NCI-H226 (cell line): ENCODE measurements around the gene TFPI2.

Experiments used
- DNase-seq: peaks from one replicate; pipeline ENCODE4 v3.0.0-alpha.2; 2015

TFPI2 gene

DNA sequence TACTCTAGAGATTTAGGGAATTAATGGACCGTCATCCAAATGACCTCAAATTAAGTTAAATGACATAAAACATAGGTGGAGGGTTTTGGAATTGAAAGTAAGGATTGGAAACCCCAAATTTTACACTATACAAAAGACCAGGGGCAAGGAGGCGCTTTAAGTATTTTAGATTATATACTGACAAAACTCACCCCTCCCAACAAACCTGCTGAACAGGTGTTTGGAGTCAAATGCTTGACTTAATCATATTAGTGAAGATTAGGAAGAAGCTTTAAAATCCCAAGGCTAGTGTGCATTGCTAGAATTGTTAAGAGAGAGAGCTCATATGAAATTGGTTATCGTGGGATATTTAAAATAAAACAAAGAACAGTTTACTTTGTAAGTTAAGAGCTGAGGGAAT is 15.7 kb upstream of the TFPI2 start, which contains the start of gene GNGT1:
Gene GNGT1, plus strand, starts transcription at position 301 of the 400 bp plus-strand sequence. CDS start 180 bp downstream, outside the sequence.
- DNase-seq, result no peak

DNA sequence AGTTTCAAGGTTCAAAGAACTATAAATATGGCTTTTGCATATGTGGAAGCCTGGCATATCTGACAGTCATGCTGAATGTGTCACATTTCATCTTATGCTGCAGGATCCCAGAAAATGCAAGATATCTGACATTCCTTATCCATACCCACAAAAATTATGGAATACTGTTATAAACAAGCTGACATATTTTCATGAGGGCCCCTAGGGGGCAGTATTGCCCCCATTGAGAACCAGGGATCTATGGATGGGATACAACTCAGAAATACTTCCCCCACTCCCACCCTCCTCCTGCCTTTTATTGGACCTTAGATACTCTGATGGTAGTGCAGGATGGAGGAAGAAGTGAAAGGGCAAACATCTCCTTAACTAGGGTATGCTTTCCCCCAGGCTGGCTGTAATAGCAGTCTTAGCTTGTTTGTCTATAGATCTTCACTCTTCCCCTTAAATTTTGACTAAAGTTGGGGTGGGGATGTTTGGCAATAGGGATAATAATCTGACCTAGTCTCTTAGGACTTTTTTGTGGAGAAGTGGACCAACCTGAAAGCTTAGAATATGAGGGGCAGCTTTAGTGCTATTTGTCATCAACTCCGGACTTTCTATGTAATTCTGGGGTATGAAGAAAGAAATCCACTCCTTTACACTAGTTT is 12.3 kb upstream of the TFPI2 start:
- DNase-seq, result no peak

DNA sequence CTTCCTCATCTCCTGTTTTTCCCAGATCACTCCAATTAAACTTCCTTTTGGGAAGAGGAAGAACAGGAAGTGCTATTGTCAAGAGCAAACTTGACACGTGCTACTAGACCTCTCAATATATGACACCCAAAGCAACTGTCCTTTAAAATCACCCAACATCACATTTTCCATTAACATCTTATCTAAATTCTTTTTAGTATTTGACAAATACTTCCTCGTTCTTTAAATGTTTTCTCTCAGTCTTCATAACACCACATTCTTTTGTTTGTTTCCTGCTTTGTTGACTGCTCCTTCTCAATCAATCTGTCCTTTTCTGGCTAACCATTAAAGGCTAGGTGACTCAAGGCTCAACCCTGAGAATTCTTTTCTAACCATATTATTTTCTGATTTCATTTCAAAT is 7.1 kb upstream of the TFPI2 start:
- DNase-seq, result no peak

DNA sequence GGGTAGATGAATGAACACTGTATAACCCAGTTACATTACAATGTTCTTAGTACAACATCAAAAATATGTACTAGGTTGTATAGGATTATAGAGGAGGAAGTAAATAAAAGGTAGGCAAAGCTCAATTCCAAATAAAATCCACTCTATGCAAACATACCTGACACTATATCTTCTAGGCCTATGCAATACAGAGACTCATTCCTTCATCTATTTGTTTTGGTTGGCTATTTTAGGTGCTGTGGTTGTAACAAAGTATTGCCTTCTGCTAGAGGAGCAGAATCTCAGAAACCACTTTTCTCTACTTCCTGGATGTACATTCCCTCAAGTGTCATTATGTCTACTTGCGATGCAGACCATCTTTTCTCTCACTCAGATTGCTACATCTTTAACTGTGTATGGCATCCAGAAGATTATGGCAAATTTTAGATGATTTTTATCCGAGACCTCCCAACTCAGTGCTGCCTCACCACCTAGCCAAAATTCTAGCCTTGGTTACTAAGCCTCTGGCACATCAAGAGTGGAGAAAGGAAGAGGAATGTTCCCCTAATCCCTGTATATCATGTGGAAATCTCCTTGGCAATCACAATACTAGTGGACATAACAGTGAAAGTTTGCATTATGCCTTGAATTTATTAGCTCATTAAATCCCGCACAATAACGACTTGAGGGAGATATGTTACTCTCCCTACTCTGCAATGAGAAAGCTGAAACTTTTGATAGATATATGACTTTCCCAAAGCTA is 5.5 kb upstream of the TFPI2 start:
- no peak for DNase-seq

DNA sequence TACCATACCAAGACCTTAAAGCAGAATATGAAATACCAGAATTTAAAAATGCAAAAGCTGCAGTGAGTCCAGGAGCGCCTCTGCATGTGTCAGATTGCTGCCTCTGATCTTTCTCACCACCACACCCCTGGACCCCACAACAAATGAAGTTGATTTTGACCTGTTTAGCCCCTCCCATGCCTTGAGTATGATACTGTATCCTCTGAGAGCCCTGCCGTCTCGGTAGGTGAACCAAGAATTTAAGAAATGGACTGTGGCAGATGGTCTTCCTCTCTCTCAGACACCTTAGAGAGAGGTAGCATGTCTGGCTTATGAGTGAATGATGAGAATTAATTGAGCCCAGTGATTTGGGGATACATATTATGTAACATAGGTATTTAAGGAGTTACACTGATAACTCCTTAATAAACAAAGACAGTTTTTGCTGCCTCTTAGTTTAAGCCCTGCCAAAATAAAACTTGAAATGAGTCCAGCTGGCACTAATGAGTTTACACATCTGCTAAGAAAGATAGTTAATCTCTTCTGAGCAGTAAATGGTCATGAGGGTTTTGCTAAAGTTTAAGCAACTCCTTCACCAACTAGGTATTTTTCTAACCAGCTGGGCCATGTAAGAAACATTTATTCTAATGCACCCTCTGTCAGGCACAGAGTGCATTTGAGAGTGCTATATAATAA is 4.5 kb upstream of the TFPI2 start:
- DNase-seq, result no peak

DNA sequence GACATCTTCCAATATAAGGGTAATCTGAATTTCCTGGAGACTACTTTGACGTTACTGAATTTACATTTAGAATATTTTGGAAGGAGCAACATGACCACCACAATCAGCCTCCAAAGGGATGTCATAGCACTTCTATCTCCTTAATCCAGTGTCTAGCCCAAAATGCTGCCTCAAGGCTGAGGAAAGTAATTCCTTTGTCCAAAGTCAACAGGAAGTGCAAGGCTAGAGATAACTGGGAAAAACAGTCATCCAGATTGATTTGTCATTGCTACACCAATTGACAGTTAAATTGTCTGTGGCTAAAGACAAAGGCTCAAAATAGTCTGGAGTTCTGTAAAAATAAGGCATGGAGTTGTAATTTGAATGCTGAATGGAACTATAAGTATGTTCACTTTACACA is 3.9 kb upstream of the TFPI2 start:
- DNase-seq, result no peak

DNA sequence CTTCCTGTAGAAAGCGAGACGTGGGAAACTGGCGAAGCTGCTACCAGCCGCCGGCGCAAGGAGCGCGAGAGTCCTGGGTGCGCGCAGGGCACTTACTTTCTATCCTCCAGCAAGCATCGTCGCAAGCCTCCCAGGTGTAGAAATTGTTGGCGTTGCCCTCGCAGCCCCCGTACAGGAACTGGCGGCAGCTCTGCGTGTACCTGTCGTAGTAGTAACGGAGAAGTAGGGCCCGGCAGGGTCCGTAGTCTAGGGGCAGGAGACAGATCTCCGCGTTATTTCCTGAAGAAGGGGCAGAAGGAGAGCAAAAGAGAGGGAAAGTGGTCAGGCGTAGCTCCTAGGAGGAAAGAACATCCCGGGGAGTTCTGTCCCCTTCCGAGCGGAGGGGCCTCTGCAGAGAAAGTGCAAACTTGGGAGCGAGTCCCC is 501 bp downstream of the TFPI2 start:
- DNase-seq, result peak; percentile 33

DNA sequence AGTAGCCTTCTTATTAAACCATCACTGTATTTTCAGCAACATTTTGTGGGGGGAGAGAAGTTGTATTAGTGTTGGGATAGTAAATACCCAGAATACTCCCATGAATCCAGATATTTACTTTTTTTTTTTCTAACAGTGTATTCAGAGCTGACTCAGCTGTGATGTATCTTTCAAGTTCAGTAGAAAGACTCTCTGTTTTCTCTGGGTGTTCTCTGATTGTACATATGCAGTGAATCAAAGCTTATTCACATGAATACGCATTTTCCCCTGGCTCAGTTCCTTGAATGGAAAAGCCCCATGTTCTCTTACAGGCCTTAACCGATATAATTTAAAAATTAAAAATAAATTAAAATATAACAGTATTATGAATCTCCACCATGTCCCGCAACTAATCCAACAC is 1.3 kb downstream of the TFPI2 start:
- DNase-seq, result peak; percentile 9

DNA sequence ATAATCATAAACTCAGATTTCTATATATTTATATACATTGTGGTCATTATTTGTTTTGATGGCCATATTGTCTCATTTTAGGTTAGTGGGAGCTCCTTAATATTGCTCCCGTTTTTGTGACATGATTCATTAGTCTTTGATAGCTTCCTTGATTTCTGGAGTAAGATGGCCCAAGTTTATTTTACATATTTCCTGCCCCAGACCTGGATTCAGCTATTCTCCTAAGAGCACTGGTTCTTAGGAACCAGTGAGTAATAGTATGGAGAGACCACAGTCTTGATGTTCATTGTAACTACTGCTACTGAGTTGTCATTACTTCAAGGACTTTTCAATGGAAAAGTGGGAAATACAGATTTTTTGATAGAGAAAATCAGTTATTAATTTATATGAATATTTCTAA is 6.0 kb downstream of the TFPI2 start:
- no peak for DNase-seq

DNA sequence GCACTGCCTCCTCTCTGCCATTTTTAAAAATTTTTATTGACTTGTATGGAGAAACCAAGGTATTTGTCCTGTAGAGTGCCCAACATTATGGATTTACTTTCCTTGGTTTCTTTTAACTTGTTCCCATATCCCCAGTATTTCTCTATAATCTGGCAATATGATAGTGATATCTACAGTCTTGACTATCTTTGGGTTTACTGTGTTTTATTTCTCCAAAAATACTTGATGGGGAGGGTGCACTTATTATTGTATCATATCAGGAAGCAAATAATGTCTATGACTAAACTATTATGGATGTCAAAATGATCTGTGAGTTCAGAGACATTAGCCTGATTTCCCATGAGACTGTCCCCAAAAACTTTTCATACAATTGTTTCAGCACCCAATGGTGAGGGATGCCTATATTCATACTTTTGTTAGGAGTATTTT is 6.6 kb downstream of the TFPI2 start:
- DNase-seq, result no peak

DNA sequence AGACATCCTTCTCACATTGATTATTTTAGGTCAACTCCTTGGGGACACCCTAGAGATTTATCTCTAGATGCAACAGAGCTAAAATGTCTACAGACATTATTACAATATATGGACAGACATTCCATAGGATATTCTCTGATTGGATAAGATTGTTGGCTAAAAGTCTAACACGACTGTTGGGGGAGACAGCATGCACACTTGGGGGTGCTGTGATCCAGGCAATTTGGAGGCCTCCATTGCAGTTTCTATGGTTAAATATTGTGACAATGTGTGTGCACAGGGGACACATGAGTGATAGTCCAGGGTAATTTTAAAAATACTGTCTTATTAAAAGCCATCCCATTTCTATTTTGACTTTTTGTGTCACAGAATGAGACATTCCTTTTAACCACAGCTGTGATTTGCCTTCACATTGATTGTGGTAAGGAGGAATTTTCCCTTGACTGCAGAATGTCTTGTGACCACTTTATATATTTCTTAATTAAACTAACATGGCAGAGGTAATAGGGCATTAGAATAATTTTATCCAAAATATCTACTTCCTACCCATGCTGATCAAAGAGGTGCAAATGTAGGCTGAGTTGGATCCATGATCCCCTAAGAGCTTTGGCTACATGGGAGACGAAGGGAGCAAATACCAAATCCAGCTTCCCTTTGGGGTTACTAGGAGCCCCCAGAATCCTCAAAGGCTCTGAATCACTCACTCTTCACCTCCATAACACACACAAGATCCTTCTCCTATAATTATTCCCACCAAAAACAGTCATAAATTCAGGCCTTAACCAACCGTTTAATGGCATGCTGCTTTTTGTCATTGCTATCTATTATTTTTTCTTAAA is 7.3 kb downstream of the TFPI2 start:
- DNase-seq, result no peak

DNA sequence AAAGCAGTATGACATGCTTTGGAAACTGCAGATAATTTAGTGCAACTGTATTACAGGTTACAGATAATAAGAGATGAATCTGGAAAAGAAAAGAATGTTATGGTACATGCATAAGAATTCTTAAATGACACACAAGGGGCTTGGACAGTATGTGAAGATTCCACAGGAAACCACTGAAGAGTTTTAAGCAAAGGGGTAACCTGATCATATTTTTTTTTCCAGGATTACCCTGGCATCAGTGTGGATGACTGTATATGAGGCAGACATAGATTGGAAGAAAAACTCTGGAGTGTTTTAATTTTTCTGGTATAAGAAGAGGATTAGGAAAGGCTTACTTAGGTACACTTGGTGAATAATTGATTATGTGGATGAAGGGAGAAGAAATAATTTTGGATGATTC is 8.1 kb downstream of the TFPI2 start:
- no peak for DNase-seq

DNA sequence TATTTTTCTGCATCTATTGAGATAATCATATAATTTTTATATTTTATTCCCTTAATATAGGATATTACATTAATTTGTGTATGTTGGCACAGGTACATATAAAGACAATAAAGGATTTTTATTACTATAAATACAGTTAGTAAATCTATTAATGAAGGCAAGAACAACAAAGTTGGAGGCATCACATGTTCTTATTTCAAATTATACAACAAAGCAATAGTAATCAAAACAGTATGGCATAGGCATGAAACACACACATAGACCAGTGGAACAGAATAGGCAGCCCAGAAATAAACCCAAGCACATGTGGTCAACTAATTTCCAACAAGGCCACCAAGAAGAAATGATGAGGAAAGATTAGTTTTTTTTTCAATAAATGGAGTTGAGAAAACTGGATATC is 11.2 kb downstream of the TFPI2 start:
- no peak for DNase-seq

DNA sequence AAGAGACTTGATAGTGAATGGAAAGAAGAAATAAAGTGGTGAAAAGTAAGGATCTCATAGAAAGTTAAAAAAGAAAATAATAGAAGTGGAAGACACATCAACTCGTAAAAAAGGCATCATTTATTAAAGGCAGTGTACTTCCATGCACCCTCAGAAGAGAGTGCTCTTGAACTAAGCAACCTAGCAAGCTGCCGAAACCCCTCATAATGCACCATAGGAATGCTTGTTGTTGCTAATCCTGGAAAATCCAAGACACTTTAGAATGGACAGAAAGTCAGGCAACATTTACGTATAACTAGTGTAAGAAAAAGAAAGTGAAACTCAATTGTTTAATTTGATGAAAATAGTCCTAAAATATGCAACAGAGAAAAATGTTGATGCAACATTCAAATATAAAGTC is 12.8 kb downstream of the TFPI2 start:
- DNase-seq, result no peak

DNA sequence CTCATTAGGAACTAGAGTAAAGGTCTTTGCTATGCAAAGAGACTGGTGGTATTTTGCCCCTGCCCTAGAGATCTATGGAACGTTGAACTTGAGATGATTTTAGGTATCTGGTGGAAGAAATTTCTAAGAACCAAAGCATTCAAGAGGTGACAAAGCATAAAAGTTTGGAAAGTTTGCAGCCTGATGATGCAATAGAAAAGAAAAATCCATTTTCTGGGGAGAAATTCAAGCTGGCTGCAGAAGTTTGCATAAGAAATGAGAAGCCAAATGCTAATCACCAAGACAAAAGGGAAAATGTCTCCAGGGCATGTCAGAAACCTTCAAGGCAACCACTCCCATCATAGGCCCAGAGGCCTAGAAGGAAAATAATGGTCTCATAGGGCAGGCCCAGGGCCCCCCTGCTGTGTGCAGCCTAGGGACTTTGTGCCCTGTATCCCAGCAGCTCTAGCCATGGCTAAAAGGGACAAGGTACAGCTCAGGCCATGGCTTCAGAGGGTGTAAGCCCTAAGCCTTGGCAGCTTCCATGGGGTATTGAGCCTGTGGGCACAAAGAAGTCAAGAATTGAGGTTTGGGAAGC is 16.5 kb downstream of the TFPI2 start:
- no peak for DNase-seq

DNA sequence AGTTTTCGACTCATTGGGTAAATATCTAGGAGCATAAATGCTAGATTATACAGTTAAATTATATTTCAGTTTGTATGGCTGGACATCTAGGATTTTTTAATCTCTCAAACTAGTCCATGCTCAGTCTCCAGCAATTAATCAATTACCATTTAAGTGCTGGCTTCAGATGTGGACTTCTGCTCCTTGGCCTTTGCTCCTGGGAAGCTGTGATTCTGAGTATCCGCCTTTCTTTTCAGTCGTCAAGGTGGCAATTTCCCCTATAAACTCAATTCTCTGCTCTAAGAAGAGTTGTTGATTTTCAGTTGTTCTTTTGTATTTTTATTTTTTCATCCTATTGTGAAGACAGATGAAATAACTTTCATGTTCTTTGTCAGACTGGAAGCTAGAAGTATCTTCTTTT is 23.7 kb downstream of the TFPI2 start:
- no peak for DNase-seq

DNA sequence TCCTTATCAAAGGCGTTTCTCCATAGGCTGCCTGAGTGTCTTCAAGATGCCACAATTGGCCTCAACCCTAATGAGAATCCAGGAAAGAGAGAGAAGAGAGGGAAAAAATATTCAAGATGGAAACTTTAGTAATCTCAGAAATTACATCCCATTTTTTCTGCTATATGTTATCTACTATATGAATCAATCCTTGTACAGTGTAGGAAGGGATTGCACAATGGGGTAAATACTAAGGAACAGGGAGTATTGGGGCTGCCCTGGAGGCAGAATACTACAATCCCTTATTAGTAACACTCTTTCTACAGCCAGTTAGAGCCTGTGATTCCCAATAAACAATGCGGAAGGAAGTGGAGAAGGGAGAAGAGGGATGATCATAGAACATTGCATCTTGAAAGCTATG is 27.9 kb downstream of the TFPI2 start:
- DNase-seq, result no peak

DNA sequence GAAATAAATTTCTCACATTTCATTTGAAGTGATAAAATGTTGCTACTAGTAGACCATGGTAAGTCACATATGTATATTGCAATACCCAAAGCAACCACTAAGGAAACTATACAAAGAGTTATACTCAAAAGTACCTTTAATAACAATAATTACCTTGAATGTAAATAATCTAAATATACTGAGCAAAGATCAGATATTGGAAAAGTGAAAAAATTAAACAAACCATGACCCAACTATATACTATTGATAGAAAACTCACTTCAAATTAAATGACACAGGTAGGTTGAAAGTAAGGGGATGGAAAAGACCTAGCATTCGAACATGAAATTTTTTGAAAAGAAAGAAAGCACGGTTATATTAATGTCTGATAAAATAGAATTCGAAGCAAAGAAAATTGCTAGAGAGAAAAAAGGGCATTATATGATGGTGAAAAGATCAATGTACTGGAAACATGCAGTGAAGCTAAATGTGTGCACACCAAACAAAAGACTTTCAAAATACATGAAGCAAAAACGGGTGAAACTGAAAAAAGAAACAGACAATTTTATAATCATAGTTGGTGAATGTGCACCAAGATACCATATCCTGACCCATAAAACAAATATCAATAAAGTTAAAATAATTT is 29.1 kb downstream of the TFPI2 start:
- no peak for DNase-seq

DNA sequence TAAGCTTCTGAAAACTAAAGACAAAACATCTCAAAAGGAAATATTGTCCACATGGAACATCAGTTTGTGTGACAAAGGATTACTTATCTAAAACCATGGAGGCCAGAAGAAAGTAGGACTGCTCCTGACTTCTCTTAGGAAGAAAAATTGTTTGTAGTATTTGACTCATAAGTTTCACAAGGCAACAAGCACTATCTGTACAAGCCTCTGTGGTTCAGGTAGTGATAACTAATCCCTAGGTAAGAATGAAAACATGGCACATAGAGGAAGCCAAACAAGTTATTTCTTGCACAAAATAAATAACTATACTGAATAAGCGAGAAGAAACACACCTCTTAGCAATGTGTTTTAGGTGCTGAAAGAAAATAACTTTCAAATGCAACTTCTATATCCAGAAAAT is 30.3 kb downstream of the TFPI2 start:
- peak; percentile 11 for DNase-seq

DNA sequence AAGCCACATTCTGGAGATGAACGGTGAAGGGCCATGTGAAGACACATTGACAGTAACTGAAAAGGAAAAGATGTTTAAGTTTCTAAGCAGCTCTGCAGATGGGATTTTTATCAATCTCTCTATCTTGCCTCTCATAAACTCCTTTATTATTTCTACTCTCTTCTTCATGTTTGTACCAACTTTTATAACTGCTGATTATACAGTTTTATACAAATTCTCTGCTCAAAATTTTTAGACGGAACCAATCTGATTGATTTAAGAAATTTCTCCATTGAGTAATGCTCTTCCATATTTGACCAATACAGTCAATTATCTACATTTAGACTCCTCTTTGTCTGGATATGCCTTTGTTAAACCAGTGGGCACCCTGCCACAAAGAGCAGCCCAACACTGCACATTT is 31.7 kb downstream of the TFPI2 start:
- no peak for DNase-seq

DNA sequence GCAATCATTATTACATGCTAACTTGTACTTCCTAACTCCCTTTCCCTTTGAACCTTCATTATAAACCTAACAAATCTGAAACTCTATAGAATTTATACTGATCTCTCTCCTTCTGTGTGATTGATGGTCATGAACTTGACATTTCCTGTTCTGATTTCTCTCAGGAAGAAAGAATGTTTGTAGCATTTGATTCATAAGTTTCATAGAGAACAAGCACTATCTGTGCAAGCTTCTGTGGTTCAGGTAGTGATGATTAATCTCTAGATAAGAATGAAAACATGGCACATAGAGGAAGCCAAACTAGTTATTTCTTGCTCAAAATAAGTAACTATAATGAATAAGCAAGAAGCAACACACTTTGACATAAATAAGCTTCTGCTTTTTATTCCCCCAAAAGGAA is 34.2 kb downstream of the TFPI2 start:
- peak; percentile 65 for DNase-seq

DNA sequence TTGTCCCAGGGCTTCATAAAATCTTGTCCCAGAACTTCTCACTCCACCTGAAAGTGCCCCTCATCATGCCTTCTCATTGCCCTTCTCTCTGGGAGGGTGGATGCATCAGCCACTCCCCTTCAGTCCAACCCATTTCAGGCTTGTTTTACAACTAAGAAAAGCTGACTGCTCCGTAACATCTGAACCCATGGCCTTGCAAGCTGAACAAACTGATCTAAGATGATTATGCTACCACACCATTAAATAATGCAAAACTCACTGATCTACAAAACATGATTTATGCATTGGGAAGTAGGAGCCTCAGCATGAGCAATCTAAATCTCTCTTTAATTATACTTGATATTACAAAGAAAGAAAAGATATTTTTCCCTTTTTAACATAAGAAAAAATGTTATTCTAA is 34.8 kb downstream of the TFPI2 start:
- DNase-seq, result no peak
